AG04450 (cell line): ENCODE data around the gene TRABD2A. TPM values are rescaled to one million over a fixed set of nuclear protein-coding genes. Genes with fewer than 3 reads are reported as not detected.
"Not testable (repeated sequence)": the region's sequence is repeated elsewhere in the genome, so short reads cannot be mapped to it uniquely, and the experiment has no call there.

ENCODE experiments used
- CTCF ChIA-PET: fragments of 300-600, 350-600 bp; formaldehyde crosslinking; extraction: SDS; loops from one replicate; lab custom pipeline; 2022; ENCODE audit warnings: antibody characterized with exemption, inconsistent platforms; lab: Charles Lee
- POLR2A ChIA-PET: fragments of 350-600 bp; formaldehyde crosslinking; extraction: SDS; loops from one replicate; lab custom pipeline; 2021; ENCODE audit warnings: antibody characterized with exemption, inconsistent platforms; lab: Yijun Ruan, JAX
- DNase-seq: peaks from one replicate; pipeline ENCODE4 v3.0.0-alpha.2; 2011; ENCODE audit warnings: low read depth, low spot score
- H3K27ac ChIP-seq: one replicate; pipeline ENCODE4 v1.5.1; 2012; ENCODE audit warnings: low read depth, low read length, control low read depth
- H3K27me3 ChIP-seq: one replicate; pipeline ENCODE4 v1.6.0; 2012; ENCODE audit warnings: low read length; ENCODE audit not compliant: control insufficient read depth, insufficient read depth
- H3K4me3 ChIP-seq: 2 replicates; pipeline ENCODE4 v1.5.1; 2011; ENCODE audit warnings: mild to moderate bottlenecking, low read depth, low read length, control low read depth
- H3K9me3 ChIP-seq: 2 replicates; pipeline ENCODE4 v1.5.1; 2012; ENCODE audit warnings: low read length; ENCODE audit not compliant: control insufficient read depth, insufficient read depth
- CTCF ChIP-seq: IDR thresholded peaks from 2 replicates; pipeline ENCODE4 v1.5.1; 2011; ENCODE audit warnings: low read depth, low read length, control low read depth, inconsistent platforms
- polyA plus RNA-seq: library from polyadenylated mRNA; depleted of rRNA; stranded (reverse); fragments of >200 nt; gene quantifications from 2 replicates; pipeline ENCODE4 v1.2.3, GENCODE V29; 2011

The TRABD2A gene
- polyA plus RNA-seq, 1 experiment: 30.2 TPM

GRCh38 chr2:84873350-84873749, 7.5 kb downstream of the TRABD2A start:
- no peak for DNase-seq
- Histone ChIP-seq H3K4me3 (no peak overlapping the region), H3K27me3 (no peaks in the 10 kb centered on the region), H3K27ac (no peak overlapping the region), H3K9me3 (no peaks in the 10 kb centered on the region)
- CTCF ChIA-PET: no interaction called here
- POLR2A ChIA-PET: no interaction called here
- no peak for TF ChIP-seq CTCF

- DNase-seq, CTCF ChIA-PET, POLR2A ChIA-PET, H3K4me3 ChIP-seq, H3K27ac ChIP-seq, H3K9me3 ChIP-seq, H3K27me3 ChIP-seq: not testable (repeated sequence)
These were observed 8.2 kb downstream of the TRABD2A start for GRCh38 chr2:84872691-84873090.

GRCh38 chr2:84870306-84870705, 10.6 kb downstream of the TRABD2A start:
- H3K27ac ChIP-seq: no peak overlapping the region
- POLR2A ChIA-PET: interaction anchor here (0.7 kb wide), 2 partner anchors 59 to 130 kb away, joined by 3 to 7 read pairs; no protein-coding TSS in a partner anchor
- H3K4me3 ChIP-seq: no peak overlapping the region
- DNase-seq: no peak
- CTCF ChIA-PET: interaction anchor here (1.3 kb wide), 1 partner anchor 56 kb away, joined by 3 read pairs; no protein-coding TSS in a partner anchor
- H3K9me3 ChIP-seq: no peaks in the 10 kb centered on the region
- H3K27me3 ChIP-seq: no peaks in the 10 kb centered on the region
- no peak for TF ChIP-seq CTCF

- H3K27me3 ChIP-seq, DNase-seq, H3K4me3 ChIP-seq, H3K27ac ChIP-seq, POLR2A ChIA-PET, H3K9me3 ChIP-seq: not testable (repeated sequence)
- CTCF ChIA-PET: interaction anchor here (0.6 to 1.2 kb wide), 2 partner anchors 11 to 14 kb away, joined by 3 to 6 read pairs; no protein-coding TSS in a partner anchor
These were observed 12.6 kb downstream of the TRABD2A start for GRCh38 chr2:84868327-84868726.

GRCh38 chr2:84866122-84866521, 14.8 kb downstream of the TRABD2A start:
- ChIA-PET CTCF (no interaction called here), POLR2A (no interaction called here)
- Histone ChIP-seq H3K27ac (no peak overlapping the region), H3K9me3 (no peaks in the 10 kb centered on the region), H3K27me3 (no peaks in the 10 kb centered on the region), H3K4me3 (no peak overlapping the region)
- no peak for TF ChIP-seq CTCF
- no peak for DNase-seq

- Histone ChIP-seq H3K4me3 (no peak overlapping the region), H3K9me3 (no peaks in the 10 kb centered on the region), H3K27ac (no peak overlapping the region), H3K27me3 (no peaks in the 10 kb centered on the region)
- TF ChIP-seq CTCF: 0 out of 2 replicates have a peak, but pooled peaks have one; percentile 15
- POLR2A ChIA-PET: no interaction called here
- DNase-seq: no peak
- CTCF ChIA-PET: interaction anchor here (0.6 to 1.0 kb wide), 3 partner anchors 124 to 373 kb away, joined by 3 to 5 read pairs (median 3); no protein-coding TSS in a partner anchor
These were observed 15.6 kb downstream of the TRABD2A start for GRCh38 chr2:84865181-84865783.
